Thoracic aorta (tissue), 2 donors: ENCODE measurements around the gene RELL1. TPM values are rescaled to one million over a fixed set of nuclear protein-coding genes. Genes with fewer than 3 reads are reported as not detected.

Experiments used
- ATAC-seq: fragments of 150-250 bp; one replicate; pipeline ENCODE4 v1.8.0; 2017; ENCODE audit warnings: low read depth; ENCODE audit not compliant: insufficient number of reproducible peaks, low FRiP score
- DNase-seq: peaks from one replicate; pipeline ENCODE4 v3.0.0-alpha.2; 2020; ENCODE audit warnings: low spot score
- H3K27ac ChIP-seq, 2 donors: fragments of 200-600 bp; sonication (generic); 1 replicate in 1 of 2; 2 replicates in 1 of 2; pipeline ENCODE4 v1.5.1; 2016; ENCODE audit warnings: mild to moderate bottlenecking in 2 of 2, moderate library complexity in 2 of 2
- H3K27me3 ChIP-seq: fragments of 200-600 bp; sonication (generic); replicated peaks from 2 replicates; pipeline ENCODE4 v1.6.0; 2016; ENCODE audit warnings: mild to moderate bottlenecking; ENCODE audit not compliant: insufficient read depth
- H3K36me3 ChIP-seq: fragments of 200-600 bp; sonication (generic); one replicate; pipeline ENCODE4 v1.5.1; 2016
- H3K4me1 ChIP-seq, 2 donors: fragments of 200-600 bp; sonication (generic); 1 replicate in 1 of 2; 2 replicates in 1 of 2; pipeline versions ENCODE4 v1.5.1 to v1.6.0; 2016; ENCODE audit warnings: low read depth in 2 of 2, mild to moderate bottlenecking in 1 of 2; ENCODE audit not compliant: control insufficient read depth in 1 of 2
- H3K4me3 ChIP-seq: fragments of 200-600 bp; sonication (generic); 2 replicates; pipeline ENCODE4 v1.5.1; 2016; ENCODE audit warnings: mild to moderate bottlenecking
- H3K9me3 ChIP-seq: fragments of 200-600 bp; sonication (generic); 2 replicates; pipeline ENCODE4 v1.5.1; 2016
- total RNA-seq, 2 donors: library from RNA; depleted of rRNA; stranded (reverse); fragments of >200 nt; gene quantifications; one replicate each; pipeline versions ENCODE4 v1.1.0 to v1.2.3, GENCODE V29; 2016
- TF ChIP-seq, protein P1 (sequence below): fragments of 200-600 bp; sonication (generic); IDR thresholded peaks from one replicate; pipeline ENCODE4 v1.5.1; 2019; ENCODE audit warnings: antibody characterized with exemption

Gene RELL1
- total RNA-seq, 2 donors from 2014 or later, result 46.7 to 69.3 TPM

DNA sequence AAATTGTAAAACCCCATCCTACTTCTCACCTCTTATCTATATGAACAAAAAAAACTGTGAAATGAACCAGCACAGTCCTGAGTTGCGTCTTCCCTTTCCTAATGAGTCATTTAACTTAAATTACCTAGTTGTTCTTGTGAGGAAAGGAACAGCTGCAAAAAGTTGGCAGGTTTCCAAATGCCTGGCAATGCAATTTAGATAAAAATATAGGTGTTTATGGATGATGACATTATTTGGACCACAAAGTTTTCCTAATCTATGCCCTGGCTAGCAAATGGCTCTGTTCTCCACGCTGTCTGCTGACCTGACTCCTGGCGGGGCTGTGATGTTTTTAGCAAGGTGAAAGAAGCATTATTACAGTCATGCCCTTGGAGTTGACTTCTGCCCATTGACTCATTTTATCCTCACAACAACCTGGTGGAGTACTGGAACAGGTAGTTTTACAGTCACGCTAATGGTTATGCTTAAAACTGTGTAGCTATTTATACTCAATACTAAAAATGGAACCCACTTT lies 29.8 kb upstream of the RELL1 start:
- ATAC-seq (no peak), DNase-seq (no peak)
- TF ChIP-seq, protein P1, sequence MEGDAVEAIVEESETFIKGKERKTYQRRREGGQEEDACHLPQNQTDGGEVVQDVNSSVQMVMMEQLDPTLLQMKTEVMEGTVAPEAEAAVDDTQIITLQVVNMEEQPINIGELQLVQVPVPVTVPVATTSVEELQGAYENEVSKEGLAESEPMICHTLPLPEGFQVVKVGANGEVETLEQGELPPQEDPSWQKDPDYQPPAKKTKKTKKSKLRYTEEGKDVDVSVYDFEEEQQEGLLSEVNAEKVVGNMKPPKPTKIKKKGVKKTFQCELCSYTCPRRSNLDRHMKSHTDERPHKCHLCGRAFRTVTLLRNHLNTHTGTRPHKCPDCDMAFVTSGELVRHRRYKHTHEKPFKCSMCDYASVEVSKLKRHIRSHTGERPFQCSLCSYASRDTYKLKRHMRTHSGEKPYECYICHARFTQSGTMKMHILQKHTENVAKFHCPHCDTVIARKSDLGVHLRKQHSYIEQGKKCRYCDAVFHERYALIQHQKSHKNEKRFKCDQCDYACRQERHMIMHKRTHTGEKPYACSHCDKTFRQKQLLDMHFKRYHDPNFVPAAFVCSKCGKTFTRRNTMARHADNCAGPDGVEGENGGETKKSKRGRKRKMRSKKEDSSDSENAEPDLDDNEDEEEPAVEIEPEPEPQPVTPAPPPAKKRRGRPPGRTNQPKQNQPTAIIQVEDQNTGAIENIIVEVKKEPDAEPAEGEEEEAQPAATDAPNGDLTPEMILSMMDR, result no peak
- Histone ChIP-seq H3K9me3 (no peaks in the 10 kb centered on the region), H3K36me3 (no peaks in the 10 kb centered on the region), H3K4me3 (no peak overlapping the region), H3K27ac (no peak overlapping the region), H3K4me1 (no peaks in the 10 kb centered on the region), H3K27me3 (no peaks in the 10 kb centered on the region)

- no peaks in the 10 kb centered on the region for H3K27me3 ChIP-seq
- ATAC-seq, result no peak
Observed at GRCh38 chr4:37710491-37710890, 24.3 kb upstream of the RELL1 start.

GRCh38 chr4:37706032-37706431 lies 19.9 kb upstream of the RELL1 start:
- Histone ChIP-seq H3K9me3 (no peaks in the 10 kb centered on the region), H3K4me3 (no peak overlapping the region), H3K36me3 (no peaks in the 10 kb centered on the region), H3K27me3 (no peaks in the 10 kb centered on the region), H3K4me1 (no peaks in the 10 kb centered on the region), H3K27ac (no peak overlapping the region)
- TF ChIP-seq, protein P1, result no peak
- DNase-seq (no peak), ATAC-seq (no peak)

More at GRCh38 chr4:37710491-37710890, 24.3 kb upstream of the RELL1 start:
- Histone ChIP-seq H3K27ac (no peak overlapping the region), H3K4me1 (no peaks in the 10 kb centered on the region), H3K36me3 (no peaks in the 10 kb centered on the region), H3K9me3 (no peaks in the 10 kb centered on the region), H3K4me3 (no peak overlapping the region)
- TF ChIP-seq, protein P1, result no peak
- DNase-seq, result no peak

DNA sequence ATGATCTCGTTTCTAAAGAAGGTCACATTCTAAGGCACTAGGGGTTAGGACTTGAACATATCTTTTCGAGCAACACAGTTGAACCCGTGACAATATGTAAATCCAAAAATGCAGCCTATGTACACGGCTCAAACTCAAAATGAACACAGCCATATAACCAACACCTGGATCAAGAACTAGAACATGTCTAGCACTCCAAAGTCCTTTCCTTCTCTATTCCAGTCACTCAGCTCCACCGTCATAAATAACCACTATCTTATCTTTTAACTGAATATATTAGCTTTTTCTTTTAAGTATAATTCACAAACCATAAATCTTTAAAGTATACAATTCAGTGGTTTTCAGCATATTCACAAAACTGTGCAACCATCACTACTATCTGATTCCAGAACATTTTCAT lies 19.4 kb upstream of the RELL1 start:
- no peaks in the 10 kb centered on the region for H3K36me3 ChIP-seq
- no peaks in the 10 kb centered on the region for H3K27me3 ChIP-seq
- H3K27ac ChIP-seq, result no peak overlapping the region
- no peak for ATAC-seq
- no peaks in the 10 kb centered on the region for H3K9me3 ChIP-seq
- TF ChIP-seq, protein P1, result no peak
- no peaks in the 10 kb centered on the region for H3K4me1 ChIP-seq
- no peak for DNase-seq
- no peak overlapping the region for H3K4me3 ChIP-seq

DNA sequence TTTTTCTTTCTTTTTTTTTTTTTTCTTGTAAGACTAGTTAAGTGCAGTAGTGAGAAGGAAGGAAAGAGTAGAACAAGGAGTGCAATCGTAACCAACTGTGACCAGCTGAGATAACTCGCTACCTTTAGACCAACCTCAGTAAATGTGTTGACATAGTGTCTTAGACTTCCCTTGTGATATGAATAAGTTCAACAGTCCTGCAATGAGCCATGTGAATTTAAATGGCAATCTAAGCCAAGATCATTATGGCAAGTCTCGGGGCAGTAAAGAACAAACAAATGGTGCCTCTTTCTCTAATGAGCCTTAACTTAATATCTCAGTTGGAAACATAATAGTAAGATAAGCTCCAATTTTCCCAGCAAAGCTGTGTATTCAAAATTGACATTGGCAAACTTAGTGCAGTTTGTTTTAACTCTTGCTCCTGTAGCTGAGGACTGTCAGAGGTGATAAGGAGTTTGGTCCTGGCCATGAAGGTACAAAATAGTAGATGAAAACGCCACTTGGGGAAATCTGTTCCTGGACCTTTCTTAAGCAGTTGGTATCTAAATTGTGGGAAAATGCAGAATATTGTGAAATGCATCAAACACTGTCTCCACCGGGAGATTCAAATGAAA lies 13.8 kb upstream of the RELL1 start:
- no peaks in the 10 kb centered on the region for H3K27me3 ChIP-seq
- H3K27ac ChIP-seq, result no peak overlapping the region
- no peaks in the 10 kb centered on the region for H3K9me3 ChIP-seq
- ATAC-seq (no peak), DNase-seq (no peak)
- no peaks in the 10 kb centered on the region for H3K36me3 ChIP-seq
- H3K4me1 ChIP-seq, result no peaks in the 10 kb centered on the region
- TF ChIP-seq, protein P1, result no peak
- no peak overlapping the region for H3K4me3 ChIP-seq
